HT-29 (cell line): ENCODE measurements around the gene FARP1. TPM values are rescaled to one million over a fixed set of nuclear protein-coding genes. Genes with fewer than 3 reads are reported as not detected.
"Not testable (repeated sequence)": the region's sequence is repeated elsewhere in the genome, so short reads cannot be mapped to it uniquely, and the experiment has no call there.

Experiments used
- DNase-seq: peaks from one replicate; pipeline ENCODE4 v3.0.0-alpha.2; 2015; ENCODE audit warnings: low spot score
- total RNA-seq: library from RNA; depleted of rRNA; stranded (reverse); fragments of >200 nt; shearing (Covaris generic); gene quantifications from 2 replicates; pipeline ENCODE4 v1.2.3, GENCODE V29; 2014

FARP1 gene
- total RNA-seq, 1 experiment from 2014 or later: 49.0 TPM

GRCh38 chr13:98397861-98398260, 255.0 kb downstream of the FARP1 start:
- DNase-seq: no peak

- DNase-seq: no peak
These were observed 255.7 kb downstream of the FARP1 start for GRCh38 chr13:98398581-98398980.

GRCh38 chr13:98399756-98400155, 256.9 kb downstream of the FARP1 start:
- no peak for DNase-seq

- no peak for DNase-seq
These were observed 259.0 kb downstream of the FARP1 start for GRCh38 chr13:98401934-98402333.

GRCh38 chr13:98403076-98403475, 260.2 kb downstream of the FARP1 start:
- DNase-seq: no peak

- no peak for DNase-seq
These were observed 262.2 kb downstream of the FARP1 start for GRCh38 chr13:98405107-98405571.

GRCh38 chr13:98405690-98406344, 262.9 kb downstream of the FARP1 start:
- DNase-seq: no peak

GRCh38 chr13:98406427-98406826, 263.5 kb downstream of the FARP1 start:
- DNase-seq: no peak

GRCh38 chr13:98406971-98407370, 264.1 kb downstream of the FARP1 start:
- no peak for DNase-seq

GRCh38 chr13:98407575-98407974, 264.7 kb downstream of the FARP1 start:
- no peak for DNase-seq

GRCh38 chr13:98409281-98409680, 266.4 kb downstream of the FARP1 start:
- DNase-seq: no peak

GRCh38 chr13:98410612-98411011, 267.7 kb downstream of the FARP1 start:
- DNase-seq: no peak

GRCh38 chr13:98411013-98411412, 268.1 kb downstream of the FARP1 start:
- no peak for DNase-seq

GRCh38 chr13:98411617-98412265, 268.8 kb downstream of the FARP1 start:
- no peak for DNase-seq

GRCh38 chr13:98413278-98413677, 270.4 kb downstream of the FARP1 start:
- DNase-seq: not testable (repeated sequence)

- no peak for DNase-seq
These were observed 270.9 kb downstream of the FARP1 start for GRCh38 chr13:98413796-98414195.

- no peak for DNase-seq
These were observed 272.6 kb downstream of the FARP1 start for GRCh38 chr13:98415326-98416070.

- DNase-seq: peak; percentile 97
These were observed 273.5 kb downstream of the FARP1 start for GRCh38 chr13:98416408-98416807.

GRCh38 chr13:98419786-98420553, 277.1 kb downstream of the FARP1 start:
- no peak for DNase-seq

GRCh38 chr13:98420554-98421175, 277.8 kb downstream of the FARP1 start:
- no peak for DNase-seq

GRCh38 chr13:98422046-98422445, 279.2 kb downstream of the FARP1 start:
- DNase-seq: no peak
